Erythroblast (primary cell): ENCODE results near the gene MBLAC1.

Source experiments
- GATA1 ChIP-seq: IDR thresholded peaks from 2 replicates; pipeline ENCODE4 v1.6.1; 2011; ENCODE audit warnings: low read depth, mild to moderate bottlenecking, control low read depth, low read length, moderate library complexity
- POLR2A ChIP-seq: IDR thresholded peaks from 2 replicates; pipeline ENCODE4 v1.6.1; 2011; ENCODE audit warnings: mild to moderate bottlenecking, low read length

DNA sequence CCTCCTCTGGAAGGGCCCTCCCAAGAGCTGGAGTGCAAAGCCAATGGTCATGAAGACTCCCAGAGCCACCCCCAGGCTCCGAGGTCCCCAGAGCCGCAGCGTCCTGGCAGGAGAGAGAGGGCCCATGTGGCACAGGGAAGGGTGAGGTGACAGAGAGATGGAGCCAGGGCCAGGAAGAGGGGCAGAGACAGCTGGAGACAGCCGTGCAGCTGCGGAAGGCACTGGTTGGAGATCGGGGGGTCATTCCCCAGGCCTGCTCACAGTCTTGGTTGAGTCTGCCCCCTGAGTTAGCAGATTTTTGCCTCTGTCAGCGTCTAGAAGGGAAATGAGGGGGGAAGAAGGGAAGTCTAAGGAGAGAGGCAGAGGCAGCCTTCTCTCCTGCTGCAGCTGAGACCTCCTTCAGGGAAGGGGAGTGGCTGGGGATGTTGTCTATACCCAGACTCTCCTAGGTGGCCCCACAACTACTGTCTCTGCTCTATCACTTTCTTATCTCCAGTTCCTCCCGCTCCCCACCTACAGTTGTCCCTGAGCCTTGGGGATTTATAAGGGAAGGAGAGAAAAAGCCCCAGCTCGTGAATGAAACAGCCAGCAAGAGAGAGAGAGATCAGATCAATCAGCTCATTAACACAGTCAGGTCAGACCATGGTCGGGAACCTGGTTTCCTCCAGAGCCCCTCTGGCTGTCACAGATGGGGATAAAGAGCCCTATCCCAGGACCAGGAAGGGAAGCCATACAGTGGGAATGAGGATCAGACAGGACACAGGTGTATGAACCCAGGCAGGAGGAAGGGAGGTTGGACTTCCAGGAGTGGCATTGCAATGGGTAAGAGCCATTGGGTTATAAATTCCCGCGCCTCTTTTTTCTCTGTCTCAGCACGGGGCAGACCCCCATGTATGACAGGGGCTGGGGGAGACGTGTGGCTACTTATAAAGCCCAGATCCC is 40.5 kb downstream of the MBLAC1 start:
- TF ChIP-seq POLR2A (no peak), GATA1 (no peak)
